Activated CD8-positive, alpha-beta memory T cell treated with anti-CD3 and anti-CD28 coated beads for 48 hours (primary cell): ENCODE measurements around the gene MPZL2.

ENCODE experiments used
- DNase-seq, 3 experiments: peaks; one replicate each; pipeline ENCODE4 v3.0.0-alpha.2; 2020; ENCODE audit warnings: low read depth in 2 of 3, low spot score in 2 of 3

MPZL2 gene

GRCh38 chr11:118223570-118223969, 40.5 kb downstream of the MPZL2 start:
- DNase-seq = no peak

- no peak for DNase-seq
Measured at GRCh38 chr11:118222437-118222836, 41.7 kb downstream of the MPZL2 start.

DNA sequence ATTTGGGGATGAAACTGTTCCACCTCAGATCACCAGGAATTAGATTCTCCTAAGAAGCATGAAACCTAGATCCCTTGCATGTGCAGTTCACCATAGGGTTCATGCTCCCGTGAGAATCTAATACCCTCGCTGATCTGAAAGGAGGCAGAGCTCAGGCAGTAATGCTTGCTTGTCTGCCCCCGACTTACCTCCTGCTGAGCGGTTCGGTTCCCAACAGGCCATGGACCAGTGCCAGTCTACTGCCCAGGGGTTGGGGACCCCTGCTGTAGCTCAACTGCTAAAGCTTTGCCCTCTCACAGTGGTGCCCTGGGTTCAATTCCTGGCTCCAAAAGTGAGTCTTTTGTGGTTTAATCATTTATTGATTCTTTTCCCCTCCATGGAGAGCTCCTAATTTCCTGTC, 42.7 kb downstream of the MPZL2 start:
- no peak for DNase-seq

DNA sequence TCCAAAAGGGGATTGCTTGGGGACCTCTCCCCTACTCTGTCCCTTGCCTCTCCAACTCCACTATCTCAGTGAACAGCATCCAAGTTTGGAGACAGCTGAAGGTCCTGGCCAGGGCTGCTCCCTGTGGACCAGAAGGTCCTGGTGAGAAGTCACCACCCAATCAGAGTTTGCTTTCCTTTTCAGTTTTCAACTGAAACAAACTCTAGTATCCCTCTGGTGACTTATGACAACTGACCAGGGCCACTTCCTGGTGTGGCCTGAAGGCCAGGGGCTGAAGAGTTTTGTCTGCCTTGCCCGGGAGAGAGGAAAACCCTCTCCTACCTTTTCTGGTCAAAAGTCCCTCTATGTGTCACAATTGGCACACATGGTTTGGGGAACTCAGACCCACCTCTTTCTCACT, 44.4 kb downstream of the MPZL2 start:
- DNase-seq = no peak

GRCh38 chr11:118219244-118219643, 44.9 kb downstream of the MPZL2 start:
- DNase-seq = no peak

- DNase-seq = no peak
Measured at GRCh38 chr11:118217575-118217974, 46.5 kb downstream of the MPZL2 start.

DNA sequence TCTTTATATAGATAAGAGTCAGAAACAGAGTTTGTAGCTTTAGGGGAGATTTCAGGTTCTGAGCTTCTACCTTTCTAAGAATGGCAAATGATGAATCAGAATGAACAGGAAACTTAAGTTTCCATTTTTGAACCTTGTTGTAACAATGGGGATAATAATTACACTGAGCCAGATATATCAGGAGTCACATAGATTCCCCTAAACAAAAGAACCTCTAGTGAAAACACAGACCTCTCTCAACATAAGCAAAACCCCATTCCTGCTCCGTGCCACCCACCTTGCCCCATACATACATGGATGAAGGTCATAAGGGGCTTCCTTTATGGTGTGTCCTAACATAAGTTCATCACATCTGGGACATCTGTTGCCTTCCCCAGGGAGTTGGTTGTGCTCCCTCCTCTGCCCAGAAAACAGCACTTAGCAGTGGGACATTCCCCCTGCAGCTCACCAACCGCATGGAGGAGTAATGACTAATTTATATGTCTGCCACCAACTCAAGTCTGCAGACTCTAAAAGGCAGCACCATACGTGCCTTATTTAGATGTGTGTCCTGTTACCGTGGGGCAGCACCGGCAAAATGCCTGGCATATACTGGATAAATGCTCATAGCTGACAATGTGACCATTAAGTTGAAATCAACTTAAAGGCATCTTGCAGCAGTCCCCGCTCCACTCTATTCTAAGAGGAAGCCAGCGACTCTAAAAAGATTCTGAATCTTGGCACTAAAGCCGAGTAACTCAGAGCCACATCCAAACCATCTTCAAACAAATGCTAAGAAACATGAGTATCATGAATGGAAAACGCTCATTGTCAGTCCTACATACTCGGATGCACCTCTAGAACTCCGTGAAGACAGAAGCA, 47.2 kb downstream of the MPZL2 start:
- no peak for DNase-seq

DNA sequence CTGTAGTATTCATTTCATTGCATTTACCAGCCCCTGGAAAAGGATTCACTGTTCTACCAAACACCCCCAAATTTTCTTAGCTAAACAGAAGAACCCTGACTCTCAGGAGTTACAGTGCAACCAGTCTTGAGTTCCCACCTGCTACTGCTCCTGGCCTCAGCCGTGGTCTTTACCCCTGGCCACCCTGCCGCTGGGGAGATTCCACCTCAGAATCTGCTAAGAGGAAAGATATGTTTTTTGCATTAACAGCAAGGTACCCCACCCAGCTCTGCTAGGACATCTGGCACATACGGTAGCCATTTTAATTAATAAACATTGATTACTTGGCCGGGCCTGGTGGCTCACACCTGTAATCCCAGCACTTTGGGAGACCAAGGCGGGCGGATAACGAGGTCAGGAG, 48.3 kb downstream of the MPZL2 start:
- no peak for DNase-seq

- DNase-seq = no peak
Measured at GRCh38 chr11:118215262-118215661, 48.8 kb downstream of the MPZL2 start.

DNA sequence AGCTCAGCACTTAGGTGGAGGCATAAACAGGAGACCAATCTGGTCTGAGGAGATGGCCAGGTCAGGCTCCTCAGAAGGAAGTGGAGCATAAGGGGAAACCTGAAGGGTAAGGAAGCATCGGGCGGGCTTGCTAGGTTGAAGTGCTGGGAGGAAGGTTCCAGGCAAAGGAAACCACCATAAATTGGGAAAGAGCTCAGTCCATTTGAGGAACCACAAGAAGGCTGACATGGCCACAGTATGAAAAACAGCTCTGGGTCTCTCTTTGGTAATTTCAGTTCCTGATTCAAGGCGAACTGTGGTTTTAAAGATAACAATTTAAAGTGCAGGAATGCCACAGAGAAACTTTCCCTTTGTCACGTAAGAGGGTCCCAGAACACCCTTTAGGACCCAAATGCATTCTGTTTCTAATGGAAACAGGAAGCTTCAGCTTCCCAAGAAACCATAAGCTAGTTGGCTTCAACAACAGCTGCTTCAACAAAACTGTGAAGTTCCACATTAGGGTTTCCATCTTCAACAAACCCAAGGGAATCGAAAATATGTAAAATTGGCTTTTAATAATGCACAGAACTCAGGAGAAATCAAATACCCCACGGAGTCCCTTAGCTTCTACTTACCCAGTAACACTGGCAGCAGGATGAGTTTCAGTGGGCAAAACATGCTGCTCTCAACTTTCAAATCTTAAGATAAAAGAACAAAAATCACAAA, 49.7 kb downstream of the MPZL2 start:
- DNase-seq = no peak

GRCh38 chr11:118213781-118214180, 50.3 kb downstream of the MPZL2 start:
- no peak for DNase-seq

DNA sequence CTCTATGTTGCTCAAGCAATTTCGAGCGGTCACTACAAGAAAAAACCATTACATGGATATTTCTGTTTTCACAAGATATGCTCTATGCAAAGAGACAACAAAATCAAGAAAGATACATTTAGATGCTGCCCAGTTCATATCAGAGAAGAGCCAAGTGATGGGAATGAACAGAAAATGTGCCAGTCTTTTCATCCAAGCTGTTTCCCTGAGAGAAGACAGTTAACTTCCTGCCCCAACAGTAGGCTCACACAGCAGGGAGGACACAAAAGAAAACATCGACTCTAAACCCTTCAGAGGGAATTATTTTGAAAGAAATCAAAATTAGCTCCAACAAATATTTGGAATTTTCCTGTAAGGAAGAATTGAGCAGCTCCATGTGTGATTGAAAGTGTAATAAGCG, 50.9 kb downstream of the MPZL2 start:
- DNase-seq = no peak

DNA sequence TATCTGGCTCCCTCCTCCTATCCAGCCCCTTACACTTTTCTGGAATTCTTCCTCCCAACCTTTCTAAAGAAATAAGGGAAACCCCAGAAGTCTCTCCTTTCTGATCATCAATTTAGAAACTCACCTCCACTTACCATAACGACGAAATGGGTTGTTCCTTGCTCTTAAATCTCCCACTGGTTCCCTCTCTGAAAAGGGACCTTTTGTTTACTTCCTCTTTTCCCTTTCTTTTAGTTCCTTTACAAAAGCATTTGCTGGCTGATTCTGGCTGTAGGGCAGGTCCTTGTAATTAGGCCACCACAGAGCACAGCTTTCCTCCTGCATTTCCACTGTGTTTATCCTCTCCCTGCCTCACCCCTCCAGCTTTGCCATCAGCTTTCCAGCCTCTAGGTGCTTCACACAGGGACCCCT, 51.3 kb downstream of the MPZL2 start:
- no peak for DNase-seq

DNA sequence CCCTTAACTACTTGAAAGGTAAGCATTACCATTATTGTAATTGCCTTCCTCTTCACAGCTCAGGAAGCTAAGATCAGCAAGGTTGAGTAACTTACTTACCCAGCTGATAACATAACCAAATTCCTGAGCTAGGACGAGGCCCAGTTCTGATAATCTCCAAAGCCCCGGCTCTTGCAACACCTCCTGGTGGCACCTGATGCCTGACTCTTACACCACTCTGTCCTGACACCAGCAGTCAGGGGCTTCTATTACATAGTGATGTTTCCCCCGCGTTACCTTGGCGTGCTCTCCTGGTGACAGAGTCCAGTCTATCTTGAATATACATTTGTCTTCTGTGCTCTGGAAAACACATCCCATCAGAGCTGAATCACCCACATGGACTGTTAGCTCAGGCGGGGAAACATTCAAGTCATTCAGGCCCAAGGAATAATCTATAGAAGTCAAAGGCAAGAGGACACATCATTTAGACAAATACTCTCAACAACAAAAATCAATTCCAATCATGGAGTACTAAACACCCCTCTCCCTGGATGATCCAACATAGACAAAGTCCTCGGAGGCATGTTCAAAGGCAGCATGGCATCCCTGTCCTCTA, 51.9 kb downstream of the MPZL2 start:
- DNase-seq = no peak

DNA sequence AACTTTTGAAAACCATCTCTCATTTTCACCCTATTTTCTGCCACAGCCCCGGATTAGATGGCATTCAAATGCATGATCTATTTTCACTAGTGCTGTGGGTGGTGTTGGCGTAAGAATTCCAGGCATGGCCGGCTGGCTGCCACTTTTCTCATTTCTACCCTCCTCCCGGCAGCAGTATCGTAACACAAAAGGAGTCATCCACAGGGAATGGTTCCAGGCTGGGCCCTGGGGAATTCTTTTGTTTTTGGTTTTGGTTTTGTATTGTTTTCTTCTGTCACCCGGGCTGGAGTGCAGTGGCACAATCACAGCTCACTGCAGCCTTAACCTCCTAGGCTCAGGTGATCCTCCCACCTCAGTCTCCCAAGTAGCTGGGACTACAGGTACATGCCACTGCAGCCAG, 53.1 kb downstream of the MPZL2 start:
- DNase-seq = no peak

- no peak for DNase-seq
Measured at GRCh38 chr11:118210323-118210722, 53.8 kb downstream of the MPZL2 start.

DNA sequence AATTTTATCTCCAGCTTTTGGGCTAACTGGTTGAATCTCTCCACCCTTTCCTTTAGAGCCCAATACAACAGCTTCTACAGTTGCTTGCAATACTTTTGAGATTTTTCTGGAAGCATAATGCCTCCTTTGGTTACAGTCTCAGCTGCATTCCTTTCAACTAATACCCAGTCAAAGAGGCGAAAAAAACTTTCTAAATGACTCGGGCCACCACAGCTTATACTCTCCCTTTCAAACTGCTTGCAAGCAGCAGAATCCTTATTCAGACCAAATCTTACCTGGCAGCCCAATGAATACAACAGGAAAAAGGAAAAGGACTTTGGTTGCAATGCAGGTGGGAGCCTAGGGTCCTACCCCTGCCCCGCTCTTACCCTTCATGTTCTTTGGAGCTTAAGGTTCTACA, 55.1 kb downstream of the MPZL2 start:
- no peak for DNase-seq

- DNase-seq = no peak
Measured at GRCh38 chr11:118207079-118207478, 57.0 kb downstream of the MPZL2 start.

GRCh38 chr11:118206391-118207031, 57.6 kb downstream of the MPZL2 start:
- no peak for DNase-seq

DNA sequence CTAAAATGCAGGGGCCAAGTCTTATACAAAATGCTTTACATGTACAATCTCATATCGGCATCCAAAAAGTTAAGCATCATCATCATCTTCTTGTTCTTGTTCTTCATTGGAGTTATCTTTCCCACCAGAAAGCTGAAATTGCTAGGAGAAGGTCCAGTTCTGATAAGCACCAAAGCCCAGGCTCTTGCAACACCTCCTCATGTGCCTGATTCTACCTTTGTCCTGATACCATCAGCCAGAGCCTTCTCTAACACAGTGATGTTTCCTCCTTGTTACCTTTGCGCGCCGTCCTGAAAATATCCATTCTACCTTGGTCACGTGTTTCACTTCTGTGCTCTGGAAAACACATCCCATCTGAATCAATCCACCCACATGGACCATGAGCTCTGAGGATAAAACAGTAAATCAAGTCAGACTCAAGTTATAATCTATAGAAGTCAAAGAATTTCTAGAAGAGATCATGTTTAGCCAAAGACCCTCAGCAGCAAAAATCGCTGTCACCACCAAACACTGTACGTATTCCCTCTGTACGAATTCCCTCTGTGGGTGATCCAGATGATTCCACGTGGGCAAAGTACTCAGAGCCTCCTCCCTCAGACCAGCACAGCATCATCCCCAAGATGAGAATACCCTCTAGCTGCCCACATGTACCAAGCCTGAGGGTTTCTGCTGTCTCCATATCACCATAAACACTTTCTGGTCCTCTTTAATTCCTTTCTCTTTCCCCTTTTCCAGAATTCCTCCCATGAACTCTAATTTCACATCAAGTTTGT, 58.3 kb downstream of the MPZL2 start:
- no peak for DNase-seq
